Heart right ventricle (tissue), 16 donors: ENCODE data around the gene SMIM24. TPM values are rescaled to one million over a fixed set of nuclear protein-coding genes. Genes with fewer than 3 reads are reported as not detected.

Experiments
- ATAC-seq, 8 donors: fragments of 200-7000 bp; cut with Tn5 transposase; one replicate each; pipeline ENCODE4 v1.9.1; 2020; ENCODE audit warnings: mild to moderate bottlenecking in 8 of 8, moderate library complexity in 8 of 8, moderate number of reproducible peaks in 1 of 8
- DNase-seq, 2 donors: peaks; one replicate each; pipeline ENCODE4 v3.0.0-alpha.2; 2020
- H3K27ac ChIP-seq, 10 donors: fragments of 200-600 bp; sonication (generic) in 2 of 10; one replicate each; pipeline versions ENCODE4 v1.5.0 to v1.8.0; 2020 to 2022; ENCODE audit warnings: mild to moderate bottlenecking in 3 of 10
- H3K27me3 ChIP-seq, 7 donors: fragments of 200-600 bp; one replicate each; pipeline ENCODE4 v1.8.0; 2021 to 2022; ENCODE audit warnings: mild to moderate bottlenecking in 2 of 7
- H3K36me3 ChIP-seq, 9 donors: fragments of 200-600 bp; sonication (generic) in 1 of 9; one replicate each; pipeline versions ENCODE4 v1.5.0 to v1.8.0; 2020 to 2022; ENCODE audit warnings: mild to moderate bottlenecking in 2 of 9
- H3K4me1 ChIP-seq, 9 donors: fragments of 200-600 bp; sonication (generic) in 1 of 9; one replicate each; pipeline versions ENCODE4 v1.5.0 to v1.8.0; 2020 to 2022; ENCODE audit warnings: mild to moderate bottlenecking in 4 of 9
- H3K4me3 ChIP-seq, 10 donors: fragments of 200-600 bp; sonication (generic) in 2 of 10; one replicate each; pipeline versions ENCODE4 v1.5.0 to v1.8.0; 2020 to 2022; ENCODE audit warnings: mild to moderate bottlenecking in 7 of 10, moderate library complexity in 2 of 10
- H3K9me3 ChIP-seq, 11 donors: fragments of 200-600 bp in 10 of 11; sonication (generic) in 2 of 11; one replicate each; pipeline versions ENCODE4 v1.5.0 to v1.8.0; 2013 to 2022; ENCODE audit warnings: mild to moderate bottlenecking in 2 of 11, control low read depth in 1 of 11, moderate library complexity in 1 of 11
- WGBS, 2 donors: extraction: QIAGEN DNeasy Blood & Tissue Kit; methylation state at CpG; one replicate each; pipeline ENCODE4 v1.1.7; 2013; ENCODE audit warnings: inconsistent platforms in 1 of 2; 5-methylcytosine and 5-hydroxymethylcytosine counted together
- intact Hi-C, 10 donors: fragments of 100-400 bp; cut with DNase I; formaldehyde crosslinking; loops; one replicate each; pipeline versions ENCODE4 v1.11.1 to v1.14.2; 2022
- polyA plus RNA-seq, 2 donors: library from polyadenylated mRNA; stranded (reverse); fragments of 200-250 nt; gene quantifications; one replicate each; pipeline ENCODE4 v1.2.3, GENCODE V29; 2013
- total RNA-seq, 10 donors: library from RNA; stranded (reverse); fragmentation: NEBNext Ultra II Directional in 3 of 10; extraction: Animal tissue kit (Norgen Biotek cat#: 25700) in 3 of 10; gene quantifications; one replicate each; pipeline versions ENCODE4 v1.2.1 to v1.2.4, GENCODE V29; 2021 to 2023
- TF ChIP-seq, protein P1 (sequence below), 9 donors: fragments of 200-600 bp; sonication (generic) in 2 of 9; IDR thresholded peaks; one replicate each; pipeline versions ENCODE4 v1.5.0 to v1.8.0; 2021 to 2022; ENCODE audit warnings: antibody characterized with exemption in 9 of 9, mild to moderate bottlenecking in 5 of 9, moderate library complexity in 1 of 9
- donor health status: Arrhythmogenic right ventricular cardiomyopathy.
- donor health status: ischemic (EF 13 %, LVEDD 7.1; RV severe dilation, severe dysfunction).
- donor health status: healthy with polysubstance abuse.
- donor health status: DM: no; HTN: yes; CAD: no.
- donor health status: DM: no; HTN: no; CAD: no.
- donor health status: ischemic (EF 25% LVEDD 6.9; RV normal size, moderate dysfunction).
- donor health status: ischemic (EF 25% LVEDD 5.7; RV mildly dilated, moderate dysfunction).
- donor health status: healthy.
- donor health status: DM: yes; HTN: yes; CAD: no.
- donor health status: Ischemic cardiomyopathy.
- donor health status: ischemic (EF 35%, LVEDD 5.7; RV mildly dilated, moderate dysfunction).
- donor health status: nonischemic (EF 11% LVEDD 7.7; RV severe dilation, severe dysfunction).
- donor health status: DM: yes; HTN: yes; CAD: no.
- donor health status: PGD.
- donor health status: ischemic (EF 29% LVEDD 5.4; RV normal size, mild dysfunction).
- donor health status: nonischemic (EF 23%, LVEDD 6.1; RV moderate dilation, normal function).

SMIM24 gene
- total and polyA plus RNA-seq, 12 donors = not detected

DNA sequence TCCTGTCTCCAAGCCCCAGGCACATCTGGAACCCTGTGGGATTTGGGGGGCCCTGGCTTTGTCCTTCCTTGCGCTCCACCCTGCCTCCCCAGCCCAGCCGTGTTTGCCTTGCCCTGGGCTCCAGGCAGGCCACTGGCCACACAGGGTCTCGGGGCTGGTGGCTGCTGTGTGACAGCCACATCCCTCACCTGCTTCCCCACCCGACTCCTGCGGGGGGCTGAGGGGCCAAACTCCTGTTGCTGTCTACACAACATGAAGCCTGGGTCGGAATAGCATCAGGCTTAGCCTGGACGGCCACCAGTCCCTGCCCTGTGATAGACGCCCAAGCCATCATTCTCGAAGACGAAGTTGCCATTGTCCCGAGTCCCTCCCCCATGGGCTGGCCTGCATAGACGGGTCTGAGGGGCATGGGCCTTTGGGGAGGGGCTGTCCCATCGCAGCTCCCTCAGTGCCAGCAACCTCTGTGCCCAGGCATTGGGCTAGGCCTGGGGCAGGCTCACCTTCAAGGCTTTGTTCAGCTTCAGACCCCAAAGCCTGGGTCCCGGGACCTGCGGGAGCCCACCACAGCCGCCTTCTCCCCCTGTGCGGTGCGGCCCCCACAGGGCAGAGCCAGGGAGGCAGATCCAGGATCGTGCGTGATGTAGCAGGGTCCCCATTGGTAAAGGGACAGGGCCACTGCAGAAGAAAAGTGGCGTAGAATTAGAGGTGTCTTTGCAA, 43.2 kb upstream of the SMIM24 start:
- H3K27ac ChIP-seq = no peak overlapping the region
- no peak overlapping the region for H3K4me3 ChIP-seq
- intact Hi-C loops = no loop called here
- no peaks in the 10 kb centered on the region for H3K27me3 ChIP-seq
- DNase-seq (no peak), ATAC-seq (no peak)
- H3K4me1 ChIP-seq = no peaks in the 10 kb centered on the region
- no peaks in the 10 kb centered on the region for H3K9me3 ChIP-seq
- TF ChIP-seq, protein P1, sequence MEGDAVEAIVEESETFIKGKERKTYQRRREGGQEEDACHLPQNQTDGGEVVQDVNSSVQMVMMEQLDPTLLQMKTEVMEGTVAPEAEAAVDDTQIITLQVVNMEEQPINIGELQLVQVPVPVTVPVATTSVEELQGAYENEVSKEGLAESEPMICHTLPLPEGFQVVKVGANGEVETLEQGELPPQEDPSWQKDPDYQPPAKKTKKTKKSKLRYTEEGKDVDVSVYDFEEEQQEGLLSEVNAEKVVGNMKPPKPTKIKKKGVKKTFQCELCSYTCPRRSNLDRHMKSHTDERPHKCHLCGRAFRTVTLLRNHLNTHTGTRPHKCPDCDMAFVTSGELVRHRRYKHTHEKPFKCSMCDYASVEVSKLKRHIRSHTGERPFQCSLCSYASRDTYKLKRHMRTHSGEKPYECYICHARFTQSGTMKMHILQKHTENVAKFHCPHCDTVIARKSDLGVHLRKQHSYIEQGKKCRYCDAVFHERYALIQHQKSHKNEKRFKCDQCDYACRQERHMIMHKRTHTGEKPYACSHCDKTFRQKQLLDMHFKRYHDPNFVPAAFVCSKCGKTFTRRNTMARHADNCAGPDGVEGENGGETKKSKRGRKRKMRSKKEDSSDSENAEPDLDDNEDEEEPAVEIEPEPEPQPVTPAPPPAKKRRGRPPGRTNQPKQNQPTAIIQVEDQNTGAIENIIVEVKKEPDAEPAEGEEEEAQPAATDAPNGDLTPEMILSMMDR (IDR thresholded peaks at IDR 0.05) = no peak
- 94 to 95% methylated on average over 21 of the region's 21 CpGs for WGBS, 2 donors
- peaks cover 0 to 90% (median 30%) of the 10 kb centered on the region in 9 donors for H3K36me3 ChIP-seq

DNA sequence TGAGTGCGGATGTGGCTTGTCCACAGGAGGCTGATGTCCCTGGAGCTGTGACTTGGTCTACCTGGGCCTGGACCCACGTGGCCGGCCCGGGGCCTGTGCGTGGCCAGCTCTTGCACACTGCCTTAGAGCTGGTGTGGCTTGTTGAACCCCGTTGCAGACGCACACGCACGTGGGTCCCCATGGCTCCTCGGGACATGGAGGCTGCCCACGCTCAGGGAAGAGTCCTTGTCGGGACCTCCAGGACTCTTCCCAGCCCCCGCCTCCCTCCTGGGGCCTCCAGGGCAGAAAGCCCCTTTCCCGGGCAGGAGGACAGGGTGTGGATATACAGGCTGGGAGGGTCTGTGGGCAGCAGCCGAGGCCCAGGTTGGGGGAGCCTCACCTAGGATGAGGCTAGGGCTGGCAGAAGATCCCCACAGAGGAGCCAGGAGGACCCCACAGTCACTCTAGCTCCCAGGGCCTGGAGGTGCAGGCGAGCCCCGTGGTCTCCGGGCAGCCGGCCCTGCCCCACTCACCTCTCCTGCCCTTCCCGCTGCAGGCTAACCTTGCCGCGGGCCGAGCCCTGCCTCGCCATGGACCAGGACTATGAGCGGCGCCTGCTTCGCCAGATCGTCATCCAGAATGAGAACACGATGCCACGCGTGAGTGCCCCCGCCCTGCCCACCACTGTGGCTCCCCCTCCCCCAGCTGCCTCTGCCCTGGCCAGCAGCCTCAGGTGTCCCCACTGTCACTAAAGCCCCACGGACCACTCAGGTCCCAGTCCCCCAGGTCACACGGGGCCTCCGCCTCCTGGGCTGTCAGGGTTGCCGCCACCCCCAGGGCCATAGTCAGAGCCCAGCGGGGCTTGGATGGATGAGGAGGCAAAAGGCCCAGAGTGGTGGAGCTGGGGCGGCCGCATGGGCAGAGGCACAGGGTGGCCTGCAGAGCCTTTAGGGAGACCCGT, 42.4 kb upstream of the SMIM24 start:
- TF ChIP-seq, protein P1 (IDR thresholded peaks at IDR 0.05) = no peak
- no peaks in the 10 kb centered on the region for H3K9me3 ChIP-seq
- 95% methylated on average over 36 to 40 of the region's 40 CpGs for WGBS, 2 donors
- no peak for DNase-seq
- no peak overlapping the region for H3K27ac ChIP-seq
- H3K4me3 ChIP-seq = no peak overlapping the region
- peaks cover 0 to 83% (median 29%) of the 10 kb centered on the region in 9 donors for H3K36me3 ChIP-seq
- intact Hi-C loops = no loop called here
- ATAC-seq = no peak
- no peaks in the 10 kb centered on the region for H3K4me1 ChIP-seq
- H3K27me3 ChIP-seq = no peaks in the 10 kb centered on the region

DNA sequence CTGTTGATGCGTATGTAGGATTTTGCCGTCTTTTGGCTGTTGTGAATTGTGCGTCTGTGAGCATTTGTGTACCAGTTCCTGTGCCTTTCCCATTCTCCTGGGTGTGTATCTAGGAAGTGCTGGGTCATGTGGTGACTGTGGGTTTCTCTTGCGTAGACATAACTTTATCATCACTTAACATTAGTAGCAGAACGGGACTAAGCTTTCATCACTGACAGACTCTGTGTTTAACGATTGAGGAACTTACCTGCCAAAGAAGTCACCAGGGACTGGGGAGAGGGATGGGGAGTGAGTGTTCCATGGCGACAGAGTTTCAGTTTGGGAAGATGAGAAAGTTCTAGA, 40.8 kb upstream of the SMIM24 start:
- TF ChIP-seq, protein P1 (IDR thresholded peaks at IDR 0.05) = no peak
- Histone ChIP-seq H3K4me1 (peaks cover 0 to 13% (median 0%) of the 10 kb centered on the region in 9 donors), H3K27me3 (no peaks in the 10 kb centered on the region), H3K27ac (no peak overlapping the region), H3K36me3 (peaks cover 0 to 71% (median 16%) of the 10 kb centered on the region in 9 donors), H3K9me3 (no peaks in the 10 kb centered on the region), H3K4me3 (no peak overlapping the region)
- no peak for ATAC-seq
- no peak for DNase-seq
- intact Hi-C loops = no loop called here
- 88% methylated on average over 7 of the region's 7 CpGs for WGBS, 2 donors

DNA sequence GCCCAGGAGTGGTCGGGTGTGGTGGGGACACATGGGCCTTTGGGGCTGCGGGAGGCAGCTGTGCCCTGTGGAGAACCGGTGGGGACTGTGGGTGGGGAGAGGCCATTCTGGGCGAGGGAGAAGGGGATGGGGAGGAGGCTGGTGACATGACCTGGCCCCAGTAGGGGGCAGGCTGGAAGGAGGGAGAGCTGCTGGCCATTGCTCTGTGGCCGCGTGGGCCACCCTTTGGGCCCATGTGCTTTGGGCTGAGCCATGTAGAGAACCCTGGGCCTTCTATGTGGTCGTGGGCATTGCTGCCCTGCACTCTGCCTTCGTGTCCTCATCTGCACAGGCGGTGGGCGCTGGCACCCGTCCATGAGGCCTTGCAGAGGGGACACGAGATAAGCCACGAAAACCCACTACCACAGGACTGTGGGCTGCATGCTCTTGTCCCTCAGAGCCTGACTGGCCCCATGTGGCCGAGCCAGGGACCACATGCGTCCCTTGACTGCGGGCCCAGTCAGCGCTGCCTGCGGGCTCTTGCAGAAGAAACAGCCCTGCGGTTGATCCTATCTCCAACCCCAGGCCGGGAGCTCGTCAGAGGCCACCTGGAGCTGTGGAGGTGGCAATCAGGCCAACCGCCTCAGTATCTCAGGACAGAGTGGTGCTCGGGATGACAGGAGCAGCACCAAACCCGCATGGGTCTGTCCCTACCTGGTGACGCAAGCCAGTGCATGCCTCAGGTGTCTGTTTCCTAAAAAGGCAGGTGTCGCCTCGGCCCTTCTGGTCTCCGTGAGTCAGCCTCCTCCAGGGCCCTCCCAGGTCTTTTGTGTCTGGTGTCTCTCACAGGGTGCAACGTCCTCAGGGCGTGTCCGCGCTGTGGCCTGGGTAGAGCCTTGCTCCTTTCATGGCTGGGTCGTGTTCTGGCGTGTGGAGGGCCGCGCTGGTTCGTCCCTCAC, 40.1 kb upstream of the SMIM24 start:
- Histone ChIP-seq H3K27ac (no peak overlapping the region), H3K9me3 (no peaks in the 10 kb centered on the region), H3K4me1 (peaks cover 0 to 16% (median 0%) of the 10 kb centered on the region in 9 donors), H3K27me3 (no peaks in the 10 kb centered on the region), H3K36me3 (peaks cover 0 to 66% (median 13%) of the 10 kb centered on the region in 9 donors), H3K4me3 (no peak overlapping the region)
- DNase-seq (no peak), ATAC-seq (peak in 1 of 8 donors; percentile 9)
- TF ChIP-seq, protein P1 (IDR thresholded peaks at IDR 0.05) = no peak
- WGBS, 2 donors = 79 to 85% methylated on average over 37 of the region's 37 CpGs
- intact Hi-C loops = no loop called here
